Measurements from ENCODE around the gene ITPRID1. TPM values are rescaled to one million over a fixed set of nuclear protein-coding genes. Genes with fewer than 3 reads are reported as not detected.

ITPRID1 gene
- total and polyA plus RNA-seq, 9 of the 15 experiments (the other 6 are each of a cell fraction or from before 2014, with no cell fraction given), result not detected

DNA sequence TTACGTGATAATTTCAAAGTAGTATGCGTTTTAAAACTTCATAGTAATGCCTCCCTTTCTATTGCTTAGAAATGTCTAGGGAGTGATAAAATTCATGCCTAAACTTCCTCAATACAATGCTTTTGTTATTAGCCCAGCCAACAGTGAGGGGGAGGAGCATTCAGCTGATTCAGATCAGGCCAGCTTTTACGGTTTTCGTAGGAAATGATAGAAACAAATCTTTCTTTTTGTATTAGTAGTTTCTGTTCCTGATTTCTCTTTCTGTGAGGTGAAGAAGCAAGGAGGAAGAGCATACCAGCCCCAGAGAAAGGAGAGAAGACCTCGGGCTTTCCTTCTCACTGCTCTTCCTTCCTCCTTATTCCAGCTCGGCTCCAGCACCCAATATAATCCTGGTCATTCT, 35.2 kb upstream of the ITPRID1 start:
- ChIA-PET POLR2A (no interaction called here), CTCF (ENCODE audit: low intra/inter-chr PET ratio) (no interaction called here)
- H3K9me3 ChIP-seq (replicated peaks; ENCODE audit: control insufficient read depth, insufficient read depth, low read depth, low read length), result no peaks in the 10 kb centered on the region
- no peaks in the 10 kb centered on the region for H3K36me3 ChIP-seq (ENCODE audit: control insufficient read depth, insufficient read depth, low read length)
- H4K20me1 ChIP-seq (replicated peaks; ENCODE audit: control insufficient read depth, insufficient read depth, low read length), result no peaks in the 10 kb centered on the region
- in situ Hi-C loops (cut with MboI) (loop anchor here (25.0 kb wide), 1 partner anchor 341 kb away; no protein-coding TSS in a partner anchor), intact Hi-C loops (cut with micrococcal nuclease) (no loop called here)
- DNase-seq (ENCODE audit: extremely low read depth in 1 of 4, low spot score in 3 of 4) (no peak), FAIRE-seq (no peak), ATAC-seq (no peak)
- WGBS (ENCODE audit: insufficient coverage, low coverage, missing lambda C conversion rate), result 1% methylated on average over 6 of the region's 6 CpGs
- no peaks in the 10 kb centered on the region for H3K9me1 ChIP-seq (ENCODE audit: control insufficient read depth, insufficient read depth, low read length)
- H3K9ac ChIP-seq (ENCODE audit: insufficient read depth in 1 of 2, low read depth in 2 of 2, low read length in 2 of 2), result no peak overlapping the region
- no peaks in the 10 kb centered on the region for H3K27me3 ChIP-seq (ENCODE audit: control insufficient read depth in 2 of 2, insufficient read depth in 2 of 2, low read length in 2 of 2)
- H3K4me3 ChIP-seq, result no peak overlapping the region
- H3K79me2 ChIP-seq (ENCODE audit: control insufficient read depth, insufficient read depth, low read length), result no peaks in the 10 kb centered on the region
- no peak overlapping the region for H2AFZ ChIP-seq (ENCODE audit: low read depth, low read length)
- H3K4me1 ChIP-seq (replicated peaks in 1 of 2; ENCODE audit: control insufficient read depth in 2 of 2, insufficient read depth in 2 of 2, low read length in 2 of 2), result no peaks in the 10 kb centered on the region
- no peak overlapping the region for H3K4me2 ChIP-seq (ENCODE audit: insufficient read depth, low read length)
- TF ChIP-seq ZBTB2 (IDR thresholded peaks at IDR 0.05) (no peak), PURB (CRISPR knock-in tag; IDR thresholded peaks at IDR 0.05; ENCODE audit: low read depth) (no peak), GABPB2 (CRISPR knock-in tag; conservative IDR thresholded peaks at IDR 0.05) (no peak)
- no TSS peak for BruUV-seq (replicated peaks)
- H3K27ac ChIP-seq (ENCODE audit: extremely low read depth, low read depth, low read length), result no peak overlapping the region

DNA sequence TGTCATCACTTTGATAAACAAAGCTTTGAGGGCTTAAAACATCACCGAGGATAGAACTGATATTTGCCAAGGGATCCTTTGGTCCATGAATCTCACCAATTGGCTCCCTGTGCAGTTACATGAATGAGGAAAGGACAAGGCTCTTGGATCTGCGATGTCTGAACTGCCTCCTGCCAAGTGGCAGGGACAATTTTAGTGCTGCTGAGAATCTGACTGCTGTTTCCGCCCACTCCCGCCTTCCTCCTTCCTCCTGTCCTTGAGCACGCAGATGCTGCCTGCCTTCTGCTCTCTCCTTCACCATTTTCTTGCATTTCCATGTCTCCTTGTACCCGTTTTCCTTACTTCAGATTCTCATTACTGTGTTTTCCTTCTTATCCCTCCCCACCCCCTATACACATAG, 26.8 kb upstream of the ITPRID1 start:
- H2AFZ ChIP-seq (ENCODE audit: low read depth, low read length), result no peak overlapping the region
- no TSS peak for BruUV-seq (replicated peaks)
- no peak overlapping the region for H3K4me2 ChIP-seq (ENCODE audit: insufficient read depth, low read length)
- no peaks in the 10 kb centered on the region for H3K4me1 ChIP-seq (replicated peaks in 1 of 2; ENCODE audit: control insufficient read depth in 2 of 2, insufficient read depth in 2 of 2, low read length in 2 of 2)
- no peaks in the 10 kb centered on the region for H3K9me3 ChIP-seq (replicated peaks; ENCODE audit: control insufficient read depth, insufficient read depth, low read depth, low read length)
- no peaks in the 10 kb centered on the region for H3K27me3 ChIP-seq (ENCODE audit: control insufficient read depth in 2 of 2, insufficient read depth in 2 of 2, low read length in 2 of 2)
- H3K27ac ChIP-seq (ENCODE audit: extremely low read depth, low read depth, low read length), result no peak overlapping the region
- no peak overlapping the region for H3K4me3 ChIP-seq
- ChIA-PET CTCF (ENCODE audit: low intra/inter-chr PET ratio) (no interaction called here), POLR2A (no interaction called here)
- no peaks in the 10 kb centered on the region for H3K9me1 ChIP-seq (ENCODE audit: control insufficient read depth, insufficient read depth, low read length)
- no peak overlapping the region for H3K9ac ChIP-seq (ENCODE audit: insufficient read depth in 1 of 2, low read depth in 2 of 2, low read length in 2 of 2)
- no peak for DNase-seq (ENCODE audit: extremely low read depth in 1 of 4, low spot score in 3 of 4)
- in situ Hi-C loops (cut with MboI), result loop anchor here (25.0 kb wide), 1 partner anchor 350 kb away; no protein-coding TSS in a partner anchor
- no peaks in the 10 kb centered on the region for H3K36me3 ChIP-seq (ENCODE audit: control insufficient read depth, insufficient read depth, low read length)
- no peak for FAIRE-seq
- TF ChIP-seq, protein P1, sequence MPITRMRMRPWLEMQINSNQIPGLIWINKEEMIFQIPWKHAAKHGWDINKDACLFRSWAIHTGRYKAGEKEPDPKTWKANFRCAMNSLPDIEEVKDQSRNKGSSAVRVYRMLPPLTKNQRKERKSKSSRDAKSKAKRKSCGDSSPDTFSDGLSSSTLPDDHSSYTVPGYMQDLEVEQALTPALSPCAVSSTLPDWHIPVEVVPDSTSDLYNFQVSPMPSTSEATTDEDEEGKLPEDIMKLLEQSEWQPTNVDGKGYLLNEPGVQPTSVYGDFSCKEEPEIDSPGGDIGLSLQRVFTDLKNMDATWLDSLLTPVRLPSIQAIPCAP (CRISPR knock-in tag; IDR thresholded peaks at IDR 0.05; ENCODE audit: borderline replicate concordance), result no peak
- TF ChIP-seq CXXC5 (CRISPR knock-in tag; IDR thresholded peaks at IDR 0.05), result no peak
- TF ChIP-seq ZNF77 (CRISPR knock-in tag; IDR thresholded peaks at IDR 0.05), result no peak
- no peak for TF ChIP-seq E2F8 (IDR thresholded peaks at IDR 0.05; ENCODE audit: low read depth, partially characterized antibody)
- TF ChIP-seq PTRF (tag; IDR thresholded peaks at IDR 0.05), result no peak
- no peak for TF ChIP-seq WHSC1 (IDR thresholded peaks at IDR 0.05; ENCODE audit: low read length)
- intact Hi-C loops (cut with micrococcal nuclease), result no loop called here
- ATAC-seq, result no peak
- 0% methylated on average over 6 of the region's 6 CpGs for WGBS (ENCODE audit: insufficient coverage, low coverage, missing lambda C conversion rate)
- no peaks in the 10 kb centered on the region for H4K20me1 ChIP-seq (replicated peaks; ENCODE audit: control insufficient read depth, insufficient read depth, low read length)
- no peaks in the 10 kb centered on the region for H3K79me2 ChIP-seq (ENCODE audit: control insufficient read depth, insufficient read depth, low read length)
